HG02885 (cell line): ENCODE data around the gene TFAP2E.

ENCODE experiments used
- ATAC-seq: cut with Tn5 transposase; IDR thresholded peaks from one replicate; pipeline ENCODE4 v1.9.1; 2021; ENCODE audit warnings: mild to moderate bottlenecking; ENCODE audit not compliant: unreplicated experiment, poor library complexity

TFAP2E gene

GRCh38 chr1:35556484-35557117 is 16.5 kb upstream of the TFAP2E start:
- ATAC-seq, result no peak

DNA sequence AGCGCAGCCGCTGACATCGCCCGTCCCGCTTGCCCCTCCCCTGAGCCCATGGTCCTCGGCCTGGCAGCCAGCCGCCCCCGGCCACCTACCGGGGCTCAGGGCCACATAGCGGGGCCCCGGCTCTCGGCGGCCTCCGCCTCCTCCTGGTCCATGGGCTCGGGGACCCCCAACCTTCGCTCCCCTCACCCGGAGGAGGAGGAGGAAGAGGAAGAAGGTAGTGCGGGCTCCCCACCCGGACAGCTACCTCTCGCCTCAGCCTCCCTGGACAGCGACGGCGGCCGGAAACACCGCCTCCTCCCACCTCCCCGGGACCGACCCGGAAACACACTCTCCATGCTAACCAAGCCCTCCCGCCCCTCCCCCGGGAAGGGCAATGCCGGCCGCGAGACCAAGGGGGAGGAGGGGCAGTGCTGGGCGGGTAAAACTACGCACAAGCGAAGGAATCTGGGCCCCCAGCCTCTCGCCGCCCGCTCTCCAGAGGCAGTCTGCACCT is 15.9 kb upstream of the TFAP2E start, which contains the start of gene KIAA0319L:
TSS of gene KIAA0319L (minus strand) at position 286 of the 493 bp plus-strand sequence. CDS start 2,912 bp downstream, outside the sequence.
- ATAC-seq, result peak; percentile 82

DNA sequence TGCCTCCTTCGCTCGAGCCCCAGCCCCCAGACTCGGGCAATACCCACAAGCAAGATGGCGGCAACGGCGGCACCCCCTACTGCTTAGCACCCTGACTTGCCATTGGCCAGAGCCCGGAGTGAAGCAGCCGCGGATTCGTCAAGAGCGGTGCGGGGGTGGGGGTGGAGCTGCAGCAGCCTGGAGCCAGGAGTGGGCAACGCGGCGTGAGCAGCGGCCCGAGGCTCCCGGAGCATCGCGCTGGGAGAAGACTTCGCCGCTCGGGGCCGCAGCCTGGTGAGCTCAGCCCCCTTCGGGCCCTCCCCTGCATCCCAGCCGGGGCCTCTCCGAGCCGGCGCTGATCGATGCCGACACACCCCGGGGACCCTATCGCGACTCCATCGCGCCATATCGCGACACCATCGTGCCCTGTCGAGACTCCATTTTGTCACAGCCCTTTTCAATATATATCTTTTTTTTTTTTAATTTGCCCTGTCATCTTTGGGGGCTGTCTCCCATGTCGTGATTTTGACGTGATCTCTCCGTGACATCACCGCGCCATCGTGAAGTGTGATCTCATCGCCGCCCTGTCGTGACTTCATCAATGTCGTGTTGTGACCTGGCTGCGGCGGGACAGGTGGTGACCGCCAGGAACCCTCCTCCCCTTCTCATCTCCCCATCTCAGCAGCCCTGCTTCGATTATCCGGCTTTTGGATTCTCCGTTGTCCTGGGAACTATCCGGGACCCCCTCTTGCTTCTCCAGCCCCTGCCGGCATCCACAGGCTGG is 15.3 kb upstream of the TFAP2E start, which contains the start of gene NCDN:
TSS of gene NCDN (plus strand) at position 189 of the 763 bp plus-strand sequence. CDS start at position 581, 392 bp downstream.
- ATAC-seq, result peak; percentile 86

DNA sequence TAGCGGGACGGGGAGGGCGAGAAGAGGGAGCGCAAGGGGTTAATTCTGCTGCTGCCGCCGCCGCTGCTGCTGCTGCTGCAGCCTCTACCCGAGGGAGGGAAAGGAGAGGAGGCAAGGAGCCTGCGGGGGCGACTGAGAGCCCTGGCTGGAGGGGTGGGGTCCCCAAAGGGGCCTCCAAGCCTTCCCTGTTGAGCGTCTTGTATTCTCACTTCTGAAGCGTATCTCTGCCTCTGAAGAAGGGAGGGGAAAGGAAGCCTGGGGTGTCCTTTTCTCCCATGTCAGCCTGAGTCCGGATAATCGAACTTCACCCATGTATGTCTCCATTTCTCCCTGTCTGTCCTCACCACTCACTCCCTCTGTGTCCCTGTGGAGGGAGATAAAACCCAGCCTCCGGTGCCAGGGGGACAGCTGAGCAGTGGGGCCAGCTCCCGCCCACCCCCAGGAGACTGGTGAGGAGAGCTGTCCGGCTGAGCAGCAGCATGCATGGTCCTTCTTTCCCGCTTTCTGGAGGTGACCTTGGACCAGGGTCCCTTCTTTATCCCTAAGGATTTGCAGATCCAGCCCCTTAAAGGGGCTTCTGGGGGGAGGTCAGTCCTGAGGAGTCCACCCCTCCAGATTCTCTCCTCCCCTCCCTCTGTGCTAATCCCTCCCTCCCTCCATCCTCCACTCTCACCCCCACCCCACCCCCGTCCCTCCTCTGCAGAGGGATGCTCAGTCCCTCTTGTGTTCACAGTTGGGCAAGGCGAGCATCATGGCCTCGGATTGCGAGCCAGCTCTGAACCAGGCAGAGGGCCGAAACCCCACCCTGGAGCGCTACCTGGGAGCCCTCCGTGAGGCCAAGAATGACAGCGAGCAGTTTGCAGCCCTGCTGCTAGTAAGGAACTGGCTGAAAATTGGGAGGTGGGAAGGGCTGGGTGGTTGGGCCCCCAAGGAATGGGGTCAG is 14.5 kb upstream of the TFAP2E start:
- ATAC-seq, result no peak

GRCh38 chr1:35559317-35559944 is 13.7 kb upstream of the TFAP2E start:
- no peak for ATAC-seq

DNA sequence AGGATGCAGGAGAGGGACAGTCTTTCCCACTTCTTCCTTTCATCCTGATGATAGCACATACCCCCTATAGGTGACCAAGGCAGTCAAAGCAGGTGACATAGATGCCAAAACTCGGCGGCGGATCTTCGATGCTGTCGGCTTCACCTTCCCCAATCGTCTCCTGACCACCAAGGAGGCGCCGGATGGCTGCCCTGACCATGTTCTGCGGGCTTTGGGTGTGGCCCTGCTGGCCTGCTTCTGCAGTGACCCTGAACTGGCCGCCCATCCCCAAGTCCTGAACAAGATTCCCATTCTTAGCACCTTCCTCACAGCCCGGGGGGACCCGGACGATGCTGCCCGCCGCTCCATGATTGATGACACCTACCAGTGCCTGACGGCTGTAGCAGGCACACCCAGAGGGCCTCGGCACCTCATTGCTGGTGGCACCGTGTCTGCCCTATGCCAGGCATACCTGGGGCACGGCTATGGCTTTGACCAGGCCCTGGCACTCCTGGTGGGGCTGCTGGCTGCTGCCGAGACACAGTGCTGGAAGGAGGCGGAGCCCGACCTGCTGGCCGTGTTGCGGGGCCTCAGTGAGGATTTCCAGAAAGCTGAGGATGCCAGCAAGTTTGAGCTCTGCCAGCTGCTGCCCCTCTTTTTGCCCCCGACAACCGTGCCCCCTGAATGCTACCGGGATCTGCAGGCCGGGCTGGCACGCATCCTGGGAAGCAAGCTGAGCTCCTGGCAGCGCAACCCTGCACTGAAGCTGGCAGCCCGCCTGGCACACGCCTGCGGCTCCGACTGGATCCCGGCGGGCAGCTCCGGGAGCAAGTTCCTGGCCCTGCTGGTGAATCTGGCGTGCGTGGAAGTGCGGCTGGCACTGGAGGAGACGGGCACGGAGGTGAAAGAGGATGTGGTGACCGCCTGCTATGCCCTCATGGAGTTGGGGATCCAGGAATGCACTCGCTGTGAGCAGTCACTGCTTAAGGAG is 12.6 kb upstream of the TFAP2E start:
- ATAC-seq, result no peak

GRCh38 chr1:35561297-35561971 is 11.7 kb upstream of the TFAP2E start:
- ATAC-seq, result no peak

DNA sequence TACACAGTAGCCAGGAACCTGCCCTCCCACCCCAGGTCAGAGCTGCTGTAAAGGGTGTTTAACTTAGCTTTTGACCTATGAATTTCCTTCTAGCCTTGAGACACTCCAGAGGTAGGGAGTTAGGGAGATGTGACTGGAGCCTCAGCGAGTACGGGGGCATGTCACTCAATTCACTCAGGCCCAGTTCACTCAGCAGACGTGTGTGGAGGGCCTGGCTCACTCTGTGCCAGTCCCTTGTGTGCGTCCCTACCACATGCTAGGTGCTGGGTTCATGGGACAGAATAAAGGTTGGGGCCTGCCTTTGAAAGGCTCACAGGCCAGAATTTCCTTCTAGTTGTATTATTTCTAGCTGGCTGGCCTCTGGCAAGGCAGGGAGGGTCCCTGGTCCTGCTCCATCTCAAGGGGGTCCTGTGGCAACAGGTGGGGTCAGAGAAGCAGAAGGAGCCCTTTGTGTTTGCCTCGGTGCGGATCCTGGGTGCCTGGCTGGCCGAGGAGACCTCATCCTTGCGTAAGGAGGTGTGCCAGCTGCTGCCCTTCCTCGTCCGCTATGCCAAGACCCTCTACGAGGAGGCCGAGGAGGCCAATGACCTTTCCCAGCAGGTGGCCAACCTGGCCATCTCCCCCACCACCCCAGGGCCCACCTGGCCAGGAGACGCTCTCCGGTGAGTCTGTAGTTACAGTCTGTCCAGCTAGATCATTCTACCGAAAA is 11.0 kb upstream of the TFAP2E start:
- no peak for ATAC-seq

- ATAC-seq, result no peak
Observed at GRCh38 chr1:35563166-35563565, 9.9 kb upstream of the TFAP2E start.

- no peak for ATAC-seq
Observed at GRCh38 chr1:35564037-35564883, 8.9 kb upstream of the TFAP2E start.

- no peak for ATAC-seq
Observed at GRCh38 chr1:35564884-35565741, 8.0 kb upstream of the TFAP2E start.

- no peak for ATAC-seq
Observed at GRCh38 chr1:35565742-35566133, 7.4 kb upstream of the TFAP2E start.

DNA sequence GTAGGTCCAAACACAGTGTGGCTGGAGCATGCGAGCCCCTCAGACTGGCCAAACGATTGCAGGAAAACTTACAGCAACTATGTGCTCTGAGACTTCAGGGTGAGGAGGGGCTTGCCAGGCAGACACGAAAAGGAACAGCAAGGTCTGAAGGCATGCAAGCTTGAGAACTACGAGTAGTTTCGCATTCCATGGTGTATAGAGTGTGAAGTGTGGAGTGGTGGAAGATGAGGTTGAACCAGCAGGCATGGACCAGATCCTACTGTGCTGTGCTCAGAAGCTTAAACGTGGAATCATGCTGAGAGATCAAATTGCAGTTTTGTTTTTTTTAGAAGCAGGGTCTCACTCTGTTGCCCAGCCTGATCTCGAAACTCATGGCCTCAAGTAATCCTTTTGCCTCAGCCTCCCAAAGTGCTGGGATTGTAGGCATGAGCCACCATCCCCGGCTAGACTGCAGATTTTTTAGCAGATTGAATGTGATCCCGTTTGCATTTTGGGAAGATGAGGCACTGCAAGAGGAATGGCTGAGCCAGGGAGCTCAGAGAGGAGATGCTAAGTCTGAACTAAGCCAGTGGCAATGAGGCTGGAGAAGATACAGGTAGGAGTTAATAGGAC is 5.1 kb upstream of the TFAP2E start:
- no peak for ATAC-seq

- no peak for ATAC-seq
Observed at GRCh38 chr1:35568975-35569395, 4.1 kb upstream of the TFAP2E start.

DNA sequence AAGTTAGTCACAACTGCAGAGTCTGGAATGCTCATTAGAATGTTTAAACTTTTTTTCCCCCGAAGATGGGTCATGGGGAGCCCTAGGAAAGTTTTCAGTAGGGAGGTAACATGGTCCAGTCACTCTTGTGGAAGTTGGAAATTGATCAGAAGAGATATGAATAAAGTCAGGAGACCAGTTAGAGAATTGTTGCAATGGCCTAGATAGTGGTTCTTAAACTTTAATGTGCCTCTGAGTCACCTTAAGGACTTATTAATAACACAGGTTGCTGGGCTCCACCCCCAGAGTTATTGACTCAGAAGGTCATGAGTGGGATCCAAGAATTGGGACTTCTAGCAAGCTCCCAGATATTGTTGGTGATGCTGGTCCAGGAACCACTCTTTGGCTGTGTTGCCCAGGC is 3.2 kb upstream of the TFAP2E start:
- ATAC-seq, result no peak
